ENCODE data around the gene MAP6.
A peak's percentile ranks its signal among the peaks of the same experiment; 100 is the strongest.

MAP6 gene

GRCh38 chr11:75582506-75582894 lies 86.3 kb downstream of the MAP6 start:
- H3K27ac ChIP-seq (ENCODE audit: low read depth, low read length): no peak overlapping the region
- peaks cover 9 to 10% of the 10 kb centered on the region in 2 experiments for H3K4me1 ChIP-seq (ENCODE audit: control insufficient read depth in 1 of 2, insufficient read depth in 2 of 2, low read length in 2 of 2)
- no peak overlapping the region for H2BK12ac ChIP-seq (ENCODE audit: low read length)
- no CpG with 5 or more reads among the region's 4 CpGs for WGBS (ENCODE audit: extremely low coverage, insufficient coverage, insufficient read length)
- no peak overlapping the region for H3K23ac ChIP-seq (ENCODE audit: low read length)
- peak overlapping the region; percentile 93 for H2AFZ ChIP-seq (ENCODE audit: insufficient read depth, low read length, poor library complexity)
- no peak overlapping the region for H3K9ac ChIP-seq (ENCODE audit: low read length)
- no peak overlapping the region for H3K4ac ChIP-seq (ENCODE audit: low read depth, low read length)
- DNase-seq: no peak
- H2BK5ac ChIP-seq (ENCODE audit: low read depth, low read length, poor library complexity): no peak overlapping the region
- H3K9me3 ChIP-seq (ENCODE audit: insufficient read depth, low read depth, low read length): no peaks in the 10 kb centered on the region
- peak overlapping the region; percentile 89 for H4K8ac ChIP-seq (ENCODE audit: low read depth, low read length)
- no peak overlapping the region for H2AK5ac ChIP-seq (ENCODE audit: low read length)
- peaks cover 6% of the 10 kb centered on the region for H3K79me2 ChIP-seq (ENCODE audit: control insufficient read depth, insufficient read depth, low read length, poor library complexity)
- no peak overlapping the region for H3K18ac ChIP-seq (ENCODE audit: low read length)
- no peaks in the 10 kb centered on the region for H3K27me3 ChIP-seq (ENCODE audit: insufficient read depth, low read length)
- H3K79me1 ChIP-seq (ENCODE audit: low read length): peaks cover 14% of the 10 kb centered on the region
- no peak overlapping the region for H2BK120ac ChIP-seq (ENCODE audit: insufficient read depth, low read length, poor library complexity)
- H3K14ac ChIP-seq (ENCODE audit: low read length): peak overlapping the region; percentile 78
- peak overlapping the region; percentile 84 for H3K4me2 ChIP-seq (ENCODE audit: low read length)
- H4K91ac ChIP-seq (ENCODE audit: low read depth, low read length): peak overlapping the region; percentile 82
- H3K4me3 ChIP-seq (ENCODE audit: low read depth, low read length): no peak overlapping the region
- peak overlapping the region; percentile 71 for H4K12ac ChIP-seq (ENCODE audit: low read depth, low read length)
- H3K36me3 ChIP-seq (ENCODE audit: control insufficient read depth in 1 of 2, insufficient read depth in 2 of 2, low read length in 2 of 2): no peaks in the 10 kb centered on the region

- no CpG with 5 or more reads among the region's 1 CpG for WGBS (ENCODE audit: extremely low coverage, insufficient coverage, insufficient read length)
- H3K79me2 ChIP-seq (ENCODE audit: control insufficient read depth, insufficient read depth, low read length, poor library complexity): peaks cover 6% of the 10 kb centered on the region
- no peak overlapping the region for H3K4ac ChIP-seq (ENCODE audit: low read depth, low read length)
- H2BK12ac ChIP-seq (ENCODE audit: low read length): no peak overlapping the region
- peaks cover 14% of the 10 kb centered on the region for H3K79me1 ChIP-seq (ENCODE audit: low read length)
- H2AK5ac ChIP-seq (ENCODE audit: low read length): no peak overlapping the region
- H2BK120ac ChIP-seq (ENCODE audit: insufficient read depth, low read length, poor library complexity): no peak overlapping the region
- H3K14ac ChIP-seq (ENCODE audit: low read length): no peak overlapping the region
- H2BK5ac ChIP-seq (ENCODE audit: low read depth, low read length, poor library complexity): no peak overlapping the region
- H3K4me1 ChIP-seq (ENCODE audit: control insufficient read depth in 1 of 2, insufficient read depth in 2 of 2, low read length in 2 of 2): peaks cover 13 to 17% of the 10 kb centered on the region in 2 experiments
- no peak overlapping the region for H3K9ac ChIP-seq (ENCODE audit: low read length)
- H3K27me3 ChIP-seq (ENCODE audit: insufficient read depth, low read length): no peaks in the 10 kb centered on the region
- no peak overlapping the region for H4K8ac ChIP-seq (ENCODE audit: low read depth, low read length)
- H3K27ac ChIP-seq (ENCODE audit: low read depth, low read length): no peak overlapping the region
- H3K4me2 ChIP-seq (ENCODE audit: low read length): no peak overlapping the region
- no peak for DNase-seq
- H3K4me3 ChIP-seq (ENCODE audit: low read depth, low read length): no peak overlapping the region
- H4K12ac ChIP-seq (ENCODE audit: low read depth, low read length): no peak overlapping the region
- H3K23ac ChIP-seq (ENCODE audit: low read length): no peak overlapping the region
- no peak overlapping the region for H4K91ac ChIP-seq (ENCODE audit: low read depth, low read length)
- H2AFZ ChIP-seq (ENCODE audit: insufficient read depth, low read length, poor library complexity): no peak overlapping the region
- H3K9me3 ChIP-seq (ENCODE audit: insufficient read depth, low read depth, low read length): no peaks in the 10 kb centered on the region
- H3K36me3 ChIP-seq (ENCODE audit: control insufficient read depth in 1 of 2, insufficient read depth in 2 of 2, low read length in 2 of 2): no peaks in the 10 kb centered on the region
- H3K18ac ChIP-seq (ENCODE audit: low read length): no peak overlapping the region
Measured at GRCh38 chr11:75579841-75580240, 89.0 kb downstream of the MAP6 start.

GRCh38 chr11:75578977-75579376 lies 89.9 kb downstream of the MAP6 start:
- Histone ChIP-seq H2BK12ac (ENCODE audit: low read length) (no peak overlapping the region), H3K4me3 (ENCODE audit: low read depth, low read length) (no peak overlapping the region), H4K12ac (ENCODE audit: low read depth, low read length) (no peak overlapping the region), H3K4me1 (ENCODE audit: control insufficient read depth in 1 of 2, insufficient read depth in 2 of 2, low read length in 2 of 2) (peaks cover 7 to 11% of the 10 kb centered on the region in 2 experiments), H3K27me3 (ENCODE audit: insufficient read depth, low read length) (no peaks in the 10 kb centered on the region), H3K18ac (ENCODE audit: low read length) (no peak overlapping the region), H2AFZ (ENCODE audit: insufficient read depth, low read length, poor library complexity) (no peak overlapping the region), H3K9ac (ENCODE audit: low read length) (no peak overlapping the region), H3K9me3 (ENCODE audit: insufficient read depth, low read depth, low read length) (no peaks in the 10 kb centered on the region), H3K14ac (ENCODE audit: low read length) (no peak overlapping the region), H3K36me3 (ENCODE audit: control insufficient read depth in 1 of 2, insufficient read depth in 2 of 2, low read length in 2 of 2) (peaks cover 2 to 5% of the 10 kb centered on the region in 2 experiments), H2AK5ac (ENCODE audit: low read length) (no peak overlapping the region), H3K4me2 (ENCODE audit: low read length) (no peak overlapping the region), H2BK5ac (ENCODE audit: low read depth, low read length, poor library complexity) (no peak overlapping the region), H2BK120ac (ENCODE audit: insufficient read depth, low read length, poor library complexity) (no peak overlapping the region), H3K23ac (ENCODE audit: low read length) (no peak overlapping the region), H3K27ac (ENCODE audit: low read depth, low read length) (no peak overlapping the region), H3K4ac (ENCODE audit: low read depth, low read length) (no peak overlapping the region), H4K91ac (ENCODE audit: low read depth, low read length) (no peak overlapping the region), H4K8ac (ENCODE audit: low read depth, low read length) (no peak overlapping the region), H3K79me2 (ENCODE audit: control insufficient read depth, insufficient read depth, low read length, poor library complexity) (peaks cover 6% of the 10 kb centered on the region), H3K79me1 (ENCODE audit: low read length) (peaks cover 11% of the 10 kb centered on the region)
- WGBS (ENCODE audit: extremely low coverage, insufficient coverage, insufficient read length): no CpG with 5 or more reads among the region's 1 CpG
- no peak for DNase-seq

GRCh38 chr11:75577207-75577606 lies 91.6 kb downstream of the MAP6 start:
- H3K9ac ChIP-seq (ENCODE audit: low read length): no peak overlapping the region
- H2AFZ ChIP-seq (ENCODE audit: insufficient read depth, low read length, poor library complexity): no peak overlapping the region
- no peaks in the 10 kb centered on the region for H3K9me3 ChIP-seq (ENCODE audit: insufficient read depth, low read depth, low read length)
- DNase-seq: peak in 1 of 2 donors; percentile 63
- peak overlapping the region; percentile 6 for H4K12ac ChIP-seq (ENCODE audit: low read depth, low read length)
- no peak overlapping the region for H2AK5ac ChIP-seq (ENCODE audit: low read length)
- H3K79me2 ChIP-seq (ENCODE audit: control insufficient read depth, insufficient read depth, low read length, poor library complexity): no peaks in the 10 kb centered on the region
- WGBS (ENCODE audit: extremely low coverage, insufficient coverage, insufficient read length): no CpG with 5 or more reads among the region's 10 CpGs
- no peak overlapping the region for H3K23ac ChIP-seq (ENCODE audit: low read length)
- no peaks in the 10 kb centered on the region for H3K79me1 ChIP-seq (ENCODE audit: low read length)
- no peak overlapping the region for H3K18ac ChIP-seq (ENCODE audit: low read length)
- no peak overlapping the region for H2BK120ac ChIP-seq (ENCODE audit: insufficient read depth, low read length, poor library complexity)
- H4K91ac ChIP-seq (ENCODE audit: low read depth, low read length): no peak overlapping the region
- no peak overlapping the region for H4K8ac ChIP-seq (ENCODE audit: low read depth, low read length)
- H3K4me3 ChIP-seq (ENCODE audit: low read depth, low read length): no peak overlapping the region
- H3K4ac ChIP-seq (ENCODE audit: low read depth, low read length): no peak overlapping the region
- no peaks in the 10 kb centered on the region for H3K27me3 ChIP-seq (ENCODE audit: insufficient read depth, low read length)
- H3K14ac ChIP-seq (ENCODE audit: low read length): no peak overlapping the region
- H2BK12ac ChIP-seq (ENCODE audit: low read length): no peak overlapping the region
- H3K36me3 ChIP-seq (ENCODE audit: control insufficient read depth in 1 of 2, insufficient read depth in 2 of 2, low read length in 2 of 2): peaks cover 16 to 21% of the 10 kb centered on the region in 2 experiments
- peaks cover 2 to 8% of the 10 kb centered on the region in 2 experiments for H3K4me1 ChIP-seq (ENCODE audit: control insufficient read depth in 1 of 2, insufficient read depth in 2 of 2, low read length in 2 of 2)
- H3K27ac ChIP-seq (ENCODE audit: low read depth, low read length): no peak overlapping the region
- no peak overlapping the region for H2BK5ac ChIP-seq (ENCODE audit: low read depth, low read length, poor library complexity)
- no peak overlapping the region for H3K4me2 ChIP-seq (ENCODE audit: low read length)

All from trophoblast cell (in vitro differentiated cells and primary cell).